ENCODE results near the gene FADD.

DNA sequence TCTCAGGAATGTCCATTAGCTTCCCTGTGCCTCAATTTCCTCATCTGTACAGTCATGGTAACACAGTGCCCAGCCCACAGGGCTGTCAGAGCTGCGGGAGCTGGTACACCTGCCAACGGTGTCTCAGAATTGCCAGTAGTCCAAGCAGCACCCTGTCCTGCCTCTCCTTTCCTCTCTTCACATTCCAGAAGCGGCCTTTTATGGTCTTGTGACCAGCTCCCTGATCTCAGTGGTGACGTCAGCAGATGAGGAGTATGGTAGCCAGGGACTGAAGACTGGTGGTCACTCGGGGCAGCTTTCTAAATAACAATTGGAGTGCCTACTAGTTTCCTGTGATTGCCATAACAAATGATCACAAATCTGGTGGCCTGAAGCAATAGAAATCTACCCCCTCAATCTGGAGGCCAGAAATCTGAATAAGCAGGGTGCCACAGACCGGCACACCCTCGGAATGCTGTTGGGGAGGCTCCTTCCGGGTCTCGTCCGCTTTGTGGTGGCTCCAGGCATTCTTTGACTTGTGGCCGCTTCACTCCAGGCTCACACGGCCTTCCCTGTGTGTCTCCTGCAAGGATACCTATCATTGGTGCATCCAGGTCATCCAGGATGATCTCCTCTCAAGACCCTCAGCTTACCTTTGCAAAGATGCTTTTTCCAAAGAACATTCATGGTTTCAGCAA lies 2.1 kb downstream of the FADD start:
- TF ChIP-seq, protein P1, sequence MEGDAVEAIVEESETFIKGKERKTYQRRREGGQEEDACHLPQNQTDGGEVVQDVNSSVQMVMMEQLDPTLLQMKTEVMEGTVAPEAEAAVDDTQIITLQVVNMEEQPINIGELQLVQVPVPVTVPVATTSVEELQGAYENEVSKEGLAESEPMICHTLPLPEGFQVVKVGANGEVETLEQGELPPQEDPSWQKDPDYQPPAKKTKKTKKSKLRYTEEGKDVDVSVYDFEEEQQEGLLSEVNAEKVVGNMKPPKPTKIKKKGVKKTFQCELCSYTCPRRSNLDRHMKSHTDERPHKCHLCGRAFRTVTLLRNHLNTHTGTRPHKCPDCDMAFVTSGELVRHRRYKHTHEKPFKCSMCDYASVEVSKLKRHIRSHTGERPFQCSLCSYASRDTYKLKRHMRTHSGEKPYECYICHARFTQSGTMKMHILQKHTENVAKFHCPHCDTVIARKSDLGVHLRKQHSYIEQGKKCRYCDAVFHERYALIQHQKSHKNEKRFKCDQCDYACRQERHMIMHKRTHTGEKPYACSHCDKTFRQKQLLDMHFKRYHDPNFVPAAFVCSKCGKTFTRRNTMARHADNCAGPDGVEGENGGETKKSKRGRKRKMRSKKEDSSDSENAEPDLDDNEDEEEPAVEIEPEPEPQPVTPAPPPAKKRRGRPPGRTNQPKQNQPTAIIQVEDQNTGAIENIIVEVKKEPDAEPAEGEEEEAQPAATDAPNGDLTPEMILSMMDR (IDR thresholded peaks at IDR 0.05), result no peak
- TF ChIP-seq POLR2A (IDR thresholded peaks at IDR 0.05), result no peak

All from esophagus squamous epithelium (tissue), 4 donors.